Measurements from ENCODE around the gene FAM78A.

FAM78A gene

GRCh38 chr9:131302244-131303075 lies 26.1 kb upstream of the FAM78A start:
- DNase-seq: no peak

DNA sequence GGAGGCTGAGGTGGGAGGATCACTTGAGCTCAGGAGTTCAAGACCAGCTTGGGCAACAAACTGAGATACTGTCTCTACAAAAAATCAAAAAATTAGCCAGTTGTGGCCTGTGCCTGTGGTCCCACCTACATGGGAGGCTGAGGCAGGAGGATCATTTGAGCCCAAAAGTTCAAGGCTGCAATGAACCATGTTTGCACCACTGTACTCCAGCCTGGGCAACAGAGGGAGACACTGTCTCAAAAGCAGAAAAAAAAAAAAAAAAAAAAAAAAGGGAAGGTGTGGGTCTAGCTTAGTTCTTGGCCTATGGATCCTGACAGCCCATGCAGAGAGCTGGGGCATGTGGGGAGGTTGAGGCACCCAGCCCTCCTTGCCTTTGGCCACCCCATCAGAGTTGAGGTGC lies 24.1 kb upstream of the FAM78A start:
- DNase-seq: no peak

GRCh38 chr9:131299961-131300347 lies 23.6 kb upstream of the FAM78A start:
- DNase-seq: no peak

DNA sequence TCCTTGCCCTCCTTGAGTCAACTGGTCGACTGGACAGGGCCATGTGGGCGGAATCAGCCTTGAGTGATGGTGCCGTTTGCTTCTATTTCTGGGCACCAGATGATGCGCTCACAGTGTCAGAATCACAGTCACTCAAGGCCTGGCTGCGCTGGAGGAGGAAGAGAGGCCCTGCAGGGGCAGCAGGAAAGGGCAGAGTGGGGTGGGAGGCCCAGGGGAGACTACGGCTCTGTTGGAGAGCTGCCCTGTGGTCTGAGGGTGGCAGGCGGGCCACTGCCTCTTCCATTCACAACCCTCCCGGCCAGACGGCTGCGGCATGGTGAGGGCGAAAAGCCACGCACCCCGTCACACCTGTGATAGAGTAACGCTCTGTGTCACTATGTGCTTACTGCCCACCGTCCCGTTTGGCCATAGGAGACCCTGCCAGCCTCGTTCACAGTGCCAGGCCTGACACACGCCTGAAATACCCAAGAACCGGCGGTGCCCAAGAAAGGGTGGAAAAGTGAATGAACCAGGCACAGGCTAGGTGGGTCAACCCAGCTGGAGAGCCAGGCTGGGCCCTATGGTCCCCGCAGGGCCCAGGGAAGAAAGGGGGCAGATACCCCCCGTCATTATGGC lies 23.1 kb upstream of the FAM78A start:
- no peak for DNase-seq

GRCh38 chr9:131298816-131299215 lies 22.5 kb upstream of the FAM78A start:
- DNase-seq: no peak

- DNase-seq: no peak
Observed at GRCh38 chr9:131298341-131298740, 22.0 kb upstream of the FAM78A start.

GRCh38 chr9:131297903-131298302 lies 21.6 kb upstream of the FAM78A start:
- no peak for DNase-seq

DNA sequence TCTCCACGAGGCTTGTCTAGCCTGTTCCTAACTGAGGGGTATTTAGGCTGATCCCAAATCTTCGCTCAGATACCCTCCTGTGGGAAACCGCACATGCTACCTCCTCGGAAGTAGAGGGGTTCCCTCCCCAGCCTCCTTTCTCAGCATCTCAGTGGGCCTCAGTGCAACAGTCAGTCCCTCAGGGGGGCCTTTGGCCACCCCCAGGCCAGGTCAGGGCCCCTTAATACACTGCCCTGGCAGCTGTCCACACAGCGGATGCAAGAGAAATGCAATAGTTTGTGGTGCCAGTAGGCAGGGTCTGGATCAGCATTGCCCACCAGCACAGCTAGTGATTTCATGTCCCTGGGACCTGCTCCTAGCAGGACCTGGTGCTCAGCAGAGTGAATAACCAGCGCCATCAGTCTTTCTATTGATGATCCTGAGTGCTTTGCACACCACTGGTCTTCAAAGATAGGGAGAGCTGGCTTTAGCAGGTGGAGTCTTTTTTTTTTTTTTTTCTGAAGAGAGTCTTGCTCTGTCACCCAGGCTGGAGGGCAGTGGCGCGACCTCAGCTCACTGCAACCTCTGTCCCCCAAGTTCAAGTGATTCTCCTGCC lies 20.7 kb upstream of the FAM78A start:
- no peak for DNase-seq

DNA sequence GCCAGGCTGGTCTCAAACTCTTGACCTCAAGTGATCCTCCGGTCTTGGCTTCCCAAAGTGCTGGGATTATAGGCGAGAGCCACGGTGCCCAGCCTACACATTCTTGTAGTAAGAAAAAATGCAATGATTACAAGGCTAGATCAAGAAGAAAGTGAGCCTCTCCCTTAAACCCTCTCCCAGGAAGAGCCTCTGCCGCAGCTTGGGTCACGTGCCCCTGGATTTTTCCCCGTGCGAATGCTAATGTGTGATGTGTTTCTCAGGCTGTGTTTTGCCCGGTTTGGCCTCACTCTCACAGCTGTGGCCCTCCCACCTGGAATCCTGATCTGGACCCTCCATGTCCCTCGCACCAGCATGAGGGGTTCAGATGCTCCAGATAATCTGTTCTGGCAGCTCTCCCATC lies 20.1 kb upstream of the FAM78A start:
- no peak for DNase-seq

DNA sequence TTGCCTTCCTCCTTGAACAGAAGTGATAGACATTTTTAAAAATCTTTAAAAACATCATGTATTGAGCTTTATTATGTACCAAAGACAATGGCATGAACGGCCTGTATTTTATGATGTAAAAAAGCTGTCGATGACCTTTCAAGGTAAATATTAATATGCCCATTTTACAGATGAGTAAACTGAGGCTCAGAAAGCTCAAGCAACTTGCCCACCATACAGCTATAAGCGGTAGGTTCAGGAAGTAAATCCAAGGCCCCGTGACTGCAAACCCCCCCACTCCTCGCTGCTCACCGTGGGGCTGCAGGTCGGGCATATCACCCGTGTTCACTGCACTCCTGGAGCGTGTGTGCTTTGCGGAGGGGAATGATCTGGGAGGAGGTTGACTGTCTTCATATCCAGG lies 16.6 kb upstream of the FAM78A start:
- DNase-seq: no peak

DNA sequence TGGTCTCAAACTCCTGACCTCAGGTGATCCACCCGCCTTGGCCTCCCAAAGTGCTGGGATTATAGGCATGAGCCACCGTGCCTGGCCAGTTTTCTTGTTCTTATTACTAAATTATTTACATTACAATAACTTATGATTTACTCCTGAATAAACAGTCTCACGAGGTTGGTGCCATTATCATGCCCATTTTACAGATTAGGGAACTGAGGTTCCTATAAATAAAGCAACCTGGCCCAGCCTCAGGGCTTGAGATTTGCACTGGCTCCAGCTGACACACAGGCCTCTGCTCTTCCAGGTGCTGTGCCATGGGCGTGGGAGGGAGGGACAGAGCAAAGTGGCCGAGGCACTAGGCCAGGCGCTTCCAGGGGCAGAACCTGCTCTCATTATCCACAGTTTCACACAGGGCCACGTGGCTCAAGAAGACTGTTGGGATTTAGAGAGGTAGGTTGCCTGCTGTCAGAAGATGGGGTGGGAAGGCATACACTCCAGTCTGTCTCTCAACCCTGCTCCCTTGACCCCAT lies 15.5 kb upstream of the FAM78A start:
- DNase-seq: no peak

DNA sequence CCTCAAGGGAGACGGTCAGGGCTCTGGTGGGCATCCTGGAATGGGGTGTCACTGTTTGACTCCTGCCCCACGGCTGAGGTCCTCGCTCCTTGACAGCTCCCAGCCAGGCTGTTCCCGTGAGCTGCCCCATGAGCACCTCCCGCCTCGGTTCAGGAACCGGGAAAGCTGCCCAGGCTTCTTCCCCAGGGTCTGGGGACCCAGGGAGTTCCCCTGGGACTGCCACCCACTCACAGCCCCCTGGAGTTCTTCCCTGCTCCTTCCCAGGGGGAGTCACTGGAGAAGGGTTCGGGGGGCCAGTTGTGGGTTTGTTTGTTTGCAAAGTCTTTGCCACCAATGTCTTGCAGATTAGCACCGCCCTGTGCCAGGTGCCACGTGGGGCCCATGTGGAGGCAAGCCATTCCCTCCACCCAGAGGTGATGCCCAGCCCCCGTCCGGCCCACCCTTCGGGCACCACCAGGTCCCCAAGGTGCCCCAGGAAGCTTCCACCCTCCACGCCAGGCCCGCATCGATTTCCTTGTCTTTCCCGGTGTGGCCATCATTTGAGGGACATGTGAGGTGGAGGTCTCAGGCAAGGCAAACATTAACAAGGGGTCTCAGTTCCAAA lies 14.6 kb upstream of the FAM78A start:
- DNase-seq: no peak

GRCh38 chr9:131290036-131290766 lies 13.9 kb upstream of the FAM78A start:
- no peak for DNase-seq

DNA sequence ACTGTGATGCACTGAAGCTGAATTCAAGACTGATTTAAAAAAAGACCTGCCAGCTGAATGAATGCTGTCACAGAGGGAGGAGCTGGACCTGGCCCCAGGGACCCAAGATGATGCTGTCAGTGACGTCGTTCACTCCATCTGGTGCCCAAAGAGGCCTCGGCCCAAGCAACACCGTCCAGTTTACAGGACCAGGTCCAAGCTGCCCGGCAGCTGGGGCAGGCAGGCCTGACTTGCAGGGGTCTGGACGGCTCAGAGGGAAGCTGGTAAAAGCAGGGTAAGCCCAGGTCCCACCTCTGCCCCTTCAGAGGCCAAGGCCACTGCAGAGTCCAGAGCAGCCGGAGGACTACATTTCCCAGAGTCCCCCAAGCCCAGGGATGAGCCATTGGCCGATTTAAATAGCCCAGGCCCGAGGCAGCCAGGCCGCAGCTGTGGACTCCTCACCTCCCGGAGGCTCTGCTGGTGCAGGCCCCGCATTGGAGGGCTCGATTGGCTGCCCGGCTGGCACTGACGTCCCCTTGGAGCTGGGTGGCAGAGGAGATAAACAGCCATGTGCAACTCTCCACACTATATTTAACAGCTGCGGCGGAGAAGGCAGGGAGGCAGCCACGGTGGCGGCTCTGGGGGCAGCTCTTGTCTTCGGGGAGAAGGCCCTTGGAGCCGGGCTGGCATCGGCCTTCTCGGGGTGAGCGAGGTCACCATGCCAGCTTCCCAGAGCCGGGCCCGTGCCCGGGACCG lies 13.2 kb upstream of the FAM78A start, which contains the start of gene PLPP7:
PLPP7 (plus strand) TSS at position 423 of the 735 bp plus-strand sequence; CDS start at position 698, 275 bp downstream.
- no peak for DNase-seq

DNA sequence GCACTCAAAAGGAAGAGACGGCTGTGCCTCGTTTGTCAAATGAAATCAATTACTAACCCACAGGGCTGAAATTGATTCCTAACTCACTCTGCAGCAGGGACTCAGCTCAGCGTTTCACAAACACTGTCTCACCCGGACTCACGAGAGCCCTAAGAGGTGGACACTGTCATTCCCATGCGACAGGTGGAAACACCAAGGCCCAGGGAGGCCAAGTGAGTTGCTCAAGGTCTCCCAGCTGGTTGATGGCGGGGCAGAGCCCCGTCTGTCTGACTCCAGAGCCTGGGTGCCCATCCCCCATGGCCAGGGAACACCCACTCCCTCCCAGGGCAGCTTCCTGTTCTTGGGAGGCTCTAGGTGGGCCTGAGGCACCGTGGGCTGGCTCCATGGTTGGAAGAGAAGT lies 11.9 kb upstream of the FAM78A start:
- no peak for DNase-seq

DNA sequence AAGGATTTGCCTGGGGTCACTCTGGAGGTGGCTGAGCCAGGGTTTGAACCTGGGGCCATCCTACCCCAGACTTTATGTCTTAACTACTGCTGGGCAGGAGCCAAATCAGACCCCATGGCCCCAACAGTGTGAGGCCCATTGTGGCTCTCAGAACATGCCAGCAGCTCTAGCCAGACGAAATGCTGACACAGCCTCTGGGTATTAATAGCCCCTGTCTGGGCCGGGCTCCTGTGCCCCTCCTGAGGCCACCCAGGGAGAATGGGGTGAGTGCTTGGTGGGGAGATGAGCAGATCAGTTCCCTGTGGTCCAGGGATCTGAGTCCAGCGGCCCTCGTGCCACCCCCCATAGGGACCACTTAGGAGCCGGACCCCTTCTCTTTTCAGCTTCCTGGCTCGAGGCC lies 11.0 kb upstream of the FAM78A start:
- DNase-seq: no peak

GRCh38 chr9:131284856-131285255 lies 8.5 kb upstream of the FAM78A start:
- no peak for DNase-seq

GRCh38 chr9:131282688-131283422 lies 6.5 kb upstream of the FAM78A start:
- peak; percentile 16 for DNase-seq

- no peak for DNase-seq
Observed at GRCh38 chr9:131282175-131282574, 5.9 kb upstream of the FAM78A start.

- no peak for DNase-seq
Observed at GRCh38 chr9:131281119-131281965, 5.0 kb upstream of the FAM78A start.

Measured in NCI-H1436 (cell line).